ENCODE measurements around the gene DLK2.
"Not testable (repeated sequence)": the region's sequence is repeated elsewhere in the genome, so short reads cannot be mapped to it uniquely, and the experiment has no call there.

Gene DLK2

GRCh38 chr6:43481075-43481474 is 25.7 kb upstream of the DLK2 start:
- no peak for DNase-seq

- DNase-seq, result no peak
Measured at GRCh38 chr6:43478008-43478372, 22.6 kb upstream of the DLK2 start.

GRCh38 chr6:43477235-43478007 is 22.1 kb upstream of the DLK2 start, which contains the start of gene TJAP1:
TJAP1 (plus strand) TSS chr6:43477570; CDS start chr6:43499002, 21,432 bp downstream.
- DNase-seq, result peak; percentile 94 to 99

- no peak for DNase-seq
Measured at GRCh38 chr6:43476746-43477145, 21.4 kb upstream of the DLK2 start.

GRCh38 chr6:43475516-43475915 is 20.2 kb upstream of the DLK2 start:
- no peak for DNase-seq

GRCh38 chr6:43472515-43472914 is 17.2 kb upstream of the DLK2 start:
- DNase-seq, result no peak

- DNase-seq, result no peak
Measured at GRCh38 chr6:43471399-43471798, 16.1 kb upstream of the DLK2 start.

GRCh38 chr6:43469947-43470346 is 14.6 kb upstream of the DLK2 start:
- no peak for DNase-seq

GRCh38 chr6:43468748-43469681 is 13.7 kb upstream of the DLK2 start:
- no peak for DNase-seq

GRCh38 chr6:43468240-43468639 is 12.9 kb upstream of the DLK2 start:
- no peak for DNase-seq

- DNase-seq, result no peak
Measured at GRCh38 chr6:43467752-43468151, 12.4 kb upstream of the DLK2 start.

GRCh38 chr6:43467265-43467664 is 11.9 kb upstream of the DLK2 start:
- not testable (repeated sequence) for DNase-seq

GRCh38 chr6:43465948-43466347 is 10.6 kb upstream of the DLK2 start:
- DNase-seq, result no peak

- DNase-seq, result no peak
Measured at GRCh38 chr6:43464337-43464736, 9.0 kb upstream of the DLK2 start.

GRCh38 chr6:43461936-43462335 is 6.6 kb upstream of the DLK2 start:
- no peak for DNase-seq

- DNase-seq, result no peak
Measured at GRCh38 chr6:43460032-43460431, 4.7 kb upstream of the DLK2 start.

- DNase-seq, result no peak
Measured at GRCh38 chr6:43459535-43459934, 4.2 kb upstream of the DLK2 start.

GRCh38 chr6:43458154-43458553 is 2.8 kb upstream of the DLK2 start:
- DNase-seq, result not testable (repeated sequence)

- no peak for DNase-seq
Measured at GRCh38 chr6:43457643-43458042, 2.3 kb upstream of the DLK2 start.

- DNase-seq, result peak; percentile 32 to 41
Measured at GRCh38 chr6:43454696-43455530, 435 bp downstream of the DLK2 start.

- DNase-seq, result peak; percentile 56 to 67
Measured at GRCh38 chr6:43454290-43454695, 1.1 kb downstream of the DLK2 start.

GRCh38 chr6:43453831-43454230 is 1.5 kb downstream of the DLK2 start:
- no peak for DNase-seq

GRCh38 chr6:43452896-43453295 is 2.5 kb downstream of the DLK2 start:
- DNase-seq, result no peak

All from activated CD4-positive, alpha-beta T cell treated with anti-CD3 and anti-CD28 coated beads for 4 hours (primary cell).